T1000 (cell line): Measurements from ENCODE around the gene DPH5.

Source experiments
- DNase-seq: peaks from one replicate; lab custom pipeline; 2025; ENCODE audit warnings: mixed read lengths; lab: John Stamatoyannopoulos, UW

Gene DPH5

GRCh38 chr1:101030881-101031280 is 5.3 kb upstream of the DPH5 start:
- DNase-seq: no peak

GRCh38 chr1:101029184-101029583 is 3.6 kb upstream of the DPH5 start:
- no peak for DNase-seq

GRCh38 chr1:101028466-101028865 is 2.9 kb upstream of the DPH5 start:
- DNase-seq: no peak

GRCh38 chr1:101027194-101027772 is 1.7 kb upstream of the DPH5 start:
- no peak for DNase-seq

- DNase-seq: no peak
Measured at GRCh38 chr1:101026430-101026788, 825 bp upstream of the DPH5 start.

GRCh38 chr1:101025283-101025656 is 314 bp downstream of the DPH5 start:
- DNase-seq: no peak

- DNase-seq: no peak
Measured at GRCh38 chr1:101022294-101022693, 3.3 kb downstream of the DPH5 start.

- DNase-seq: no peak
Measured at GRCh38 chr1:101017448-101017847, 8.1 kb downstream of the DPH5 start.

- no peak for DNase-seq
Measured at GRCh38 chr1:101013776-101014175, 11.8 kb downstream of the DPH5 start.

- no peak for DNase-seq
Measured at GRCh38 chr1:101008229-101008834, 17.3 kb downstream of the DPH5 start.

GRCh38 chr1:101006553-101006952 is 19.0 kb downstream of the DPH5 start:
- DNase-seq: no peak

- no peak for DNase-seq
Measured at GRCh38 chr1:101005871-101006270, 19.7 kb downstream of the DPH5 start.

- DNase-seq: no peak
Measured at GRCh38 chr1:101005183-101005582, 20.4 kb downstream of the DPH5 start.

- no peak for DNase-seq
Measured at GRCh38 chr1:101004670-101005069, 20.9 kb downstream of the DPH5 start.

GRCh38 chr1:101004061-101004460 is 21.5 kb downstream of the DPH5 start:
- DNase-seq: no peak

GRCh38 chr1:101003012-101003650 is 22.5 kb downstream of the DPH5 start:
- DNase-seq: no peak

- DNase-seq: no peak
Measured at GRCh38 chr1:101002551-101002950, 23.0 kb downstream of the DPH5 start.

GRCh38 chr1:101000131-101000873 is 25.3 kb downstream of the DPH5 start:
- no peak for DNase-seq

GRCh38 chr1:100998426-100998825 is 27.2 kb downstream of the DPH5 start:
- DNase-seq: no peak

GRCh38 chr1:100995198-100995988 is 30.2 kb downstream of the DPH5 start:
- DNase-seq: no peak

GRCh38 chr1:100989306-100990077 is 36.1 kb downstream of the DPH5 start:
- no peak for DNase-seq
